HG02852 (cell line): ENCODE data around the gene KMT2E.
"Not testable (repeated sequence)": the region's sequence is repeated elsewhere in the genome, so short reads cannot be mapped to it uniquely, and the experiment has no call there.

Experiments
- ATAC-seq: cut with Tn5 transposase; IDR thresholded peaks from one replicate; pipeline ENCODE4 v1.9.1; 2021; ENCODE audit warnings: mild to moderate bottlenecking, moderate library complexity; ENCODE audit not compliant: unreplicated experiment

KMT2E gene, protein sequence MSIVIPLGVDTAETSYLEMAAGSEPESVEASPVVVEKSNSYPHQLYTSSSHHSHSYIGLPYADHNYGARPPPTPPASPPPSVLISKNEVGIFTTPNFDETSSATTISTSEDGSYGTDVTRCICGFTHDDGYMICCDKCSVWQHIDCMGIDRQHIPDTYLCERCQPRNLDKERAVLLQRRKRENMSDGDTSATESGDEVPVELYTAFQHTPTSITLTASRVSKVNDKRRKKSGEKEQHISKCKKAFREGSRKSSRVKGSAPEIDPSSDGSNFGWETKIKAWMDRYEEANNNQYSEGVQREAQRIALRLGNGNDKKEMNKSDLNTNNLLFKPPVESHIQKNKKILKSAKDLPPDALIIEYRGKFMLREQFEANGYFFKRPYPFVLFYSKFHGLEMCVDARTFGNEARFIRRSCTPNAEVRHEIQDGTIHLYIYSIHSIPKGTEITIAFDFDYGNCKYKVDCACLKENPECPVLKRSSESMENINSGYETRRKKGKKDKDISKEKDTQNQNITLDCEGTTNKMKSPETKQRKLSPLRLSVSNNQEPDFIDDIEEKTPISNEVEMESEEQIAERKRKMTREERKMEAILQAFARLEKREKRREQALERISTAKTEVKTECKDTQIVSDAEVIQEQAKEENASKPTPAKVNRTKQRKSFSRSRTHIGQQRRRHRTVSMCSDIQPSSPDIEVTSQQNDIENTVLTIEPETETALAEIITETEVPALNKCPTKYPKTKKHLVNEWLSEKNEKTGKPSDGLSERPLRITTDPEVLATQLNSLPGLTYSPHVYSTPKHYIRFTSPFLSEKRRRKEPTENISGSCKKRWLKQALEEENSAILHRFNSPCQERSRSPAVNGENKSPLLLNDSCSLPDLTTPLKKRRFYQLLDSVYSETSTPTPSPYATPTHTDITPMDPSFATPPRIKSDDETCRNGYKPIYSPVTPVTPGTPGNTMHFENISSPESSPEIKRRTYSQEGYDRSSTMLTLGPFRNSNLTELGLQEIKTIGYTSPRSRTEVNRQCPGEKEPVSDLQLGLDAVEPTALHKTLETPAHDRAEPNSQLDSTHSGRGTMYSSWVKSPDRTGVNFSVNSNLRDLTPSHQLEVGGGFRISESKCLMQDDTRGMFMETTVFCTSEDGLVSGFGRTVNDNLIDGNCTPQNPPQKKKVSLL (N-terminal part only)

GRCh38 chr7:105013816-105014692 is at the start of gene KMT2E:
Gene KMT2E (plus strand): TSS chr7:105014205. CDS start chr7:105040953, 26,748 bp downstream.
- ATAC-seq: peak; percentile 28

DNA sequence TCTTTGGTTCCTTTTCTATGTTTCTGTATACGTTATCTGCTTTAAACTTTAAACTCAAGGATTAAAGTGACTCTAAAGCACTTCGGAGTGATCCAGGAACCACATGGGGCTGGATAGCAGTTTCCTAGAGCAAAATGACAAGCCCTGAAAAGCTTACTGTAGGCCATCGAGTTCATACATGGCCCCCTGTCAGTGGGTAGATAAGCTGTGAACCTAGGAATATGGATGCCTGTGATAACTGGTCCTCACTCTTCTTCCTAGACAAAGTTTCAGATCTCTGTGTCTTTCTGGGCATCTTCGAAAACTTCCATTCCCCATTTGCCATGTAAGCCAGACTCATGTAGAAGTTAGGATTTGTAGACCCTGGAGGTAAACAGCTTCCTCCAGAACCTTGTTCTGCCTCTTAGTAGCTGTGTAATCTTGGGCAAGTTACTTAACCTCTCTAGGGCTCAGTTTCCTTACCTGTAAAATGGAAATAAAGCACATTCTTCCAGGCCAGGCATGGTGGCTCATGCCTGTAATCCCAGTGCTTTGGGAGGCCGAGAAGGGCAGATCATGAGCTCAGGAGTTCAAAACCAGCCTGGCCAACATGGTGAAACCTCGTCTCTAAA is 49.3 kb upstream of the KMT2E start:
- no peak for ATAC-seq

DNA sequence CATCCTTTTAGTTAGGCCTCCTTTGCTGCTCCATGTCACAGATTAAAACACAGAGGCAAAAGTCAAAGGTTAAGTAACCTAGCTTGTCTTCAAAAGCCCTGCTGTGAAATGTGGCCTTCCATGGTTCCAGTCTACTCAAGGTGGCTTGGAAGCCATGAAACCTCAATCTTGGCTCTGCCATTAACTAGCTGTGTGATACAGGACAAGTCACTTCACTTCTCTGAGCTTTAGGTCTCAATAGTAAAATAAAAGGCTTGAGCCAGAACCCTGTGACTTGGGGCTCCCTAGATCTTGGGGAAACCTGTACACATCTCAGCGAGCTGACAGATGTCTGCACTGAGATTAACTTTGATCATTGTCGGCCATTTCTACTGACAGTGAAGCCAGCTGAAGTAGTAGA is 48.0 kb upstream of the KMT2E start:
- no peak for ATAC-seq

- no peak for ATAC-seq
Observed at GRCh38 chr7:104967088-104967487, 46.9 kb upstream of the KMT2E start.

GRCh38 chr7:104967595-104967994 is 46.4 kb upstream of the KMT2E start:
- ATAC-seq: no peak

DNA sequence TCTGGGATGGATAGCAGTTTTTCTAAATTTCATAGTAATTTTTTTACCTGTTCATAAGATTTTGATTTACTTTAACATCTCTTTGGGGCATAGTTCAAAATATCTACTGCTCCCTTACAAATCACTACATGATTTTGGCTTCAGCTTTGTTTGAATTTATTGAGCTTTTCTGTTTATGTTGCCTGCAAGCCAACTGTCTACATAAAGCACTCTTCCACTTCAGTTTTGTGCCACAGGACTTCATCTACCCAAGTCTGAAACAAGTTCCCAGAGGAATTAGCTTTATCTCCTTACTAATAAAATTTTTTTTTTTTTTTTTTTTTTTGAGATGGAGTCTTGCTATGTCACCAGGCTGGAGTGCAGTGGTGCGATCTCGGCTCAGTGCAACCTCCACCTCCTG is 45.4 kb upstream of the KMT2E start:
- no peak for ATAC-seq

GRCh38 chr7:104969183-104969582 is 44.8 kb upstream of the KMT2E start:
- no peak for ATAC-seq

DNA sequence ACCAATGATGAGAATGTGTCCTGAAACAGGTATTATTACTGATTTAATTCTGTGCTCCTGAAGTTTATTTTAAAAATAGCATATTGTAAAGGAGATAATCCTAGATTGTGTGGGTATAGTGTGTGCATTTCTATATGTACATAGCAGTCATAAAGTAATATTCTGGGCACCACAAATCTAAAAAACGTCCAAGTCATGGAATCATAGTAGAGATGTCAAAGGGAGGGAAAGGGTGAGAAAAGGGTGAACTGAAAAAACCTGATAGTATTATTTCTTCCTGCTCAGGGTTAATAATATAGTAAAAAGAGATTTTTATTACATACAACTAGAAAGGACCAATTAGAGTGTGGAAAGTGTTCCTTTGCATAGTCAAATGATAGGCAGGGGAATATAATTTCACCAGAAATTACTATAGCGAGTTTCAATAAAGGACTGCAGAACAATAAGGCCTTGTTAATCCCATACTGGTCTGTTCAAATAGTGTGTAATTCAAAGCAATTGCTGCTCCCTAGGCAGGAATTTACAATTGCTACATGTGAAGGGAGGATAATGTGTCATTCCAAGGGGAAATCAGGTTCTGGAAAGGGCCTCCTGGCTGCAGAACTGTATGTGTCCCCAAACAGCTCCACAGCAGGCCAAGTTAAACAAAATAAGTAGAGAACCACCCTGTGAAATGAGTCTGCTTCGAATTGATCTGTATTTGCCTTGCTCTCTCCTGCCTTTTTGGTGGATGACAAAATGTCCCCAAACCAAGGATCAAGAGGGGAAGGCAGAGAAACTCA is 42.5 kb upstream of the KMT2E start:
- no peak for ATAC-seq

- ATAC-seq: no peak
Observed at GRCh38 chr7:104972500-104972899, 41.5 kb upstream of the KMT2E start.

- no peak for ATAC-seq
Observed at GRCh38 chr7:104973227-104973626, 40.8 kb upstream of the KMT2E start.

DNA sequence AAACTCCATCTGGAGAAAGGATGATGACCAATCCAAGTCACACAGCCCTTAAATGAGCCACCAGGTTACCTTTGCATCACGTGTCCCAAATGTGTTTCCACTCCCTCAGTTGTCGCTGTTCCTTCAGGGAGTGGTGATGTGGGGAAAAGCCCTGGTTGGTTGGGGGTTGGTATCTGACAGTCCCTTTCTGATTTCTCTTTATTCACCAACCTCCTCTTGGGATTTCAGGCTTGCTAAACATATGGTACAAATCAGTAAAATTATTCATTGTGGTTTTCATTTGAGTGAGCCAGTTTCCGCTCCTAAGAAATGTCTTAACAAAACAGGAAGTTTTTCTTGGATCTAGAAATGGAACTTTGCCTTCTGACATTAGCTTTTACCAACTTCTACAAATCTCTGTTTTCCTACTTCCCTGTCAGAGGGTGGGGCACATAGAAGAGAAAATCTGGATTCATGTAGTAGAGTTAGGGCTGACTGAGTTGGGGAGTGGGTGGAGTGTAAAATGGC is 40.0 kb upstream of the KMT2E start:
- no peak for ATAC-seq

DNA sequence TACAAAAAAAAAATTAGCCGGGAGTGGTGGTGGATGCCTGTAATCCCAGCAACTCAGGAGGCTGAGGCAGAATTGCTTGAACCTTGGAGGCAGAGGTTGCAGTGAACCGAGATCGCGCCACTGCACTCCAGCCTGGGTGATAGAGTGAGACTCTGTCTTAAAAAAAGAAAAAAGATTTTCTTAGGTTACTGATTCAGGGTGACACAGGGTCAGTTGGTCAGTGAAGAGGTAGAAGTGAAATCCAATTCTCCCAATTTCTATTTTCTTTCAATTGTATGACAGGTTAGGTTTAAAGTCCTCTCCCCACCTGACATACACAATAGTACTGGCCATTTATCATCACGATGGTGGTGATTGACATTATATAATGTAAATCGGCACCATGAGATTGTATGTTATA is 38.5 kb upstream of the KMT2E start:
- not testable (repeated sequence) for ATAC-seq

DNA sequence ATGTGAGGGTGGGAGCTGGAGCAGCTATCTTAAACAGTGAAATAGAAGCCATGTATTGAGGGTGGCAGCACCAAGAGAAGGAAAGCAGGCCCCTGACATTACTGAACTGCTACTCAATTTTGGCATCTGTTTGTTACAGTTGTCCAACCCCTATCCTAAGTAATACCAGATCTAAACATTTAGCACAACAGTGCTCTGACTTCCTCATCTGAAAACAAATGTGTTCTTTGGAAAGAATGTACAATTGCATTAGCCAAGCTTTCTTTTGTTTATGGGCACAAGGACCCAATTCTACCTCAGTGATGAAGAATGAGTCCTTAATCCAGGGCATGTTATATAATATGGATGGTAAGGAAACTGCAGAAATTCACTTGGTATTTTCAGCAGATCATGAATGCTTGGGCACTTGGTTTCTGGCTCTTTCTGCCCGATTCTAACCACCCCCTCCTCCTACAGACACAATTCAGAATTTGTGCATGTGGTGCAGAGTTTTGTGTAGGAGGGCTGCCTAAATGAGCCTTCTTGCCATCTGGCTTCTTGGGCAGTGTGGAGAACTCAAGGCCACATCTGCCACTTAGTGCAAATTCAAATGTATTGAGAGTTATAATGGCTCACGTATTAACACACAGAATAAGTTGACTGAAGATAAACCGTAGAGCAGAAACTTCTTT is 36.9 kb upstream of the KMT2E start:
- ATAC-seq: no peak

GRCh38 chr7:104978460-104978859 is 35.5 kb upstream of the KMT2E start:
- ATAC-seq: no peak

GRCh38 chr7:104979167-104979841 is 34.7 kb upstream of the KMT2E start:
- no peak for ATAC-seq

DNA sequence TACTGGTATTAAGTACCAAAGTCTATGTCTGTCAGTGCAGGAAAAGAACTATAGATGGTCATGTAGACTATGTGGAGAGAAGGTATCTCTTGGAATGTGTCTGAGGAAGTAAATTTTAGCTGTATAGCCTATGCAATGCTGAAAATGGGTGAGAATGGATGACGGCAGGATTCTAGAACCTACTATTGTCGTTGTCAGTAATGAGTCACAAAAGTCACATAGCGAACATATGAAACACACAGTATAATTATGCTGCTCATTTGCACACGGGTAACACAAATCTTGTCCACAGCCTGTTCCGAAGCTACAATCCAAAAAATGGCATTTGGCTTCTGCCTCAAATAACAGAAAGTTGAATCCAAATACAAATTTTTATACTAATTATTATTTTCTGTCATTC is 33.6 kb upstream of the KMT2E start:
- no peak for ATAC-seq

- ATAC-seq: no peak
Observed at GRCh38 chr7:104980841-104981671, 32.9 kb upstream of the KMT2E start.
